ENCODE results near the gene LRRC28. TPM values are rescaled to one million over a fixed set of nuclear protein-coding genes. Genes with fewer than 3 reads are reported as not detected.

Gene LRRC28
- total RNA-seq, 1 experiment from 2014 or later: 39.3 TPM

GRCh38 chr15:99427668-99428361 is 176.5 kb downstream of the LRRC28 start:
- H3K27me3 ChIP-seq (ENCODE audit: control insufficient read depth, insufficient read depth, low read length): no peaks in the 10 kb centered on the region
- no peak overlapping the region for H3K4me3 ChIP-seq (ENCODE audit: low read depth in 2 of 2, low read length in 2 of 2)
- in situ Hi-C loops (cut with HindIII; ENCODE audit: low pct_unique_long_range_greater_than_20kb, low sequenced_read_pairs): no loop called here
- H3K27ac ChIP-seq (ENCODE audit: low read length): no peak overlapping the region
- ATAC-seq (no peak), DNase-seq (ENCODE audit: low read depth, low spot score) (no peak)
- no TSS peak for BruUV-seq (replicated peaks)
- intact Hi-C loops (cut with micrococcal nuclease; ENCODE audit: unreplicated experiment): no loop called here
- no peaks in the 10 kb centered on the region for H3K9me3 ChIP-seq (ENCODE audit: control insufficient read depth, insufficient read depth, low read depth, low read length)
- ChIA-PET CTCF (no interaction called here), POLR2A (no interaction called here)
- H3K4me1 ChIP-seq (ENCODE audit: control insufficient read depth, insufficient read depth, low read length): no peaks in the 10 kb centered on the region
- TF ChIP-seq POLR2AphosphoS5 (IDR thresholded peaks at IDR 0.05; ENCODE audit: low read depth, low read length): no peak
- TF ChIP-seq SIN3A (IDR thresholded peaks at IDR 0.05; ENCODE audit: borderline replicate concordance, insufficient read depth, low read depth, low read length): no peak
- TF ChIP-seq CTCF (IDR thresholded peaks at IDR 0.05): no peak
- TF ChIP-seq REST (IDR thresholded peaks at IDR 0.05; ENCODE audit: insufficient read depth in 1 of 2, low read depth in 2 of 2, low read length in 1 of 2): no peak
- no peak for TF ChIP-seq TCF7L2 (IDR thresholded peaks at IDR 0.05; ENCODE audit: low read depth, low read length)
- no peaks in the 10 kb centered on the region for H3K36me3 ChIP-seq (ENCODE audit: control insufficient read depth, insufficient read depth, low read length)

GRCh38 chr15:99429681-99430081 is 178.4 kb downstream of the LRRC28 start:
- H3K27ac ChIP-seq (ENCODE audit: low read length): no peak overlapping the region
- no peak for TF ChIP-seq POLR2AphosphoS5 (IDR thresholded peaks at IDR 0.05; ENCODE audit: low read depth, low read length)
- no peak for TF ChIP-seq SIN3A (IDR thresholded peaks at IDR 0.05; ENCODE audit: borderline replicate concordance, insufficient read depth, low read depth, low read length)
- no peak for TF ChIP-seq REST (IDR thresholded peaks at IDR 0.05; ENCODE audit: insufficient read depth in 1 of 2, low read depth in 2 of 2, low read length in 1 of 2)
- TF ChIP-seq CTCF (IDR thresholded peaks at IDR 0.05): no peak
- no peak for TF ChIP-seq TCF7L2 (IDR thresholded peaks at IDR 0.05; ENCODE audit: low read depth, low read length)
- DNase-seq (ENCODE audit: low read depth, low spot score) (no peak), ATAC-seq (no peak)
- no peaks in the 10 kb centered on the region for H3K27me3 ChIP-seq (ENCODE audit: control insufficient read depth, insufficient read depth, low read length)
- ChIA-PET CTCF (no interaction called here), POLR2A (no interaction called here)
- no peaks in the 10 kb centered on the region for H3K36me3 ChIP-seq (ENCODE audit: control insufficient read depth, insufficient read depth, low read length)
- H3K4me3 ChIP-seq (ENCODE audit: low read depth in 2 of 2, low read length in 2 of 2): no peak overlapping the region
- BruUV-seq (replicated peaks): no TSS peak
- in situ Hi-C loops (cut with HindIII; ENCODE audit: low pct_unique_long_range_greater_than_20kb, low sequenced_read_pairs) (no loop called here), intact Hi-C loops (cut with micrococcal nuclease; ENCODE audit: unreplicated experiment) (no loop called here)
- H3K4me1 ChIP-seq (ENCODE audit: control insufficient read depth, insufficient read depth, low read length): no peaks in the 10 kb centered on the region
- H3K9me3 ChIP-seq (ENCODE audit: control insufficient read depth, insufficient read depth, low read depth, low read length): no peaks in the 10 kb centered on the region
